Activated naive CD4-positive, alpha-beta T cell treated with anti-CD3 and anti-CD28 coated beads, Interleukin-2, amount 50 U/mL, for 72 hours (primary cell): ENCODE measurements around the gene EN1. TPM values are rescaled to one million over a fixed set of nuclear protein-coding genes. Genes with fewer than 3 reads are reported as not detected.
A peak's percentile ranks its signal among the peaks of the same experiment; 100 is the strongest.

Source experiments
- ATAC-seq, 2 donors: fragments of 150-1000 bp; cut with Tn5 transposase; 2 replicates each; pipeline ENCODE4 v1.10.0; 2021; ENCODE audit warnings: mild to moderate bottlenecking in 2 of 2, moderate library complexity in 2 of 2
- DNase-seq, 2 donors: peaks; one replicate each; pipeline ENCODE4 v3.0.0; 2021 to 2022; ENCODE audit warnings: low spot score in 2 of 2
- H3K27ac Mint-ChIP-seq, 2 donors: one replicate each; pipeline ENCODE4 v1.8.0; 2022; ENCODE audit warnings: mild to moderate bottlenecking in 2 of 2, mixed read lengths in 2 of 2
- H3K36me3 Mint-ChIP-seq, 2 donors: one replicate each; pipeline ENCODE4 v1.8.0; 2022; ENCODE audit warnings: mixed read lengths in 2 of 2
- H3K9me3 Mint-ChIP-seq, 2 donors: one replicate each; pipeline ENCODE4 v1.8.0; 2022; ENCODE audit warnings: mixed read lengths in 2 of 2
- total RNA-seq, 2 donors: library from RNA; stranded (reverse); gene quantifications; one replicate each; pipeline ENCODE4 v1.2.3, GENCODE V29; 2022

The EN1 gene
- total RNA-seq, 2 donors from 2014 or later, result not detected

DNA sequence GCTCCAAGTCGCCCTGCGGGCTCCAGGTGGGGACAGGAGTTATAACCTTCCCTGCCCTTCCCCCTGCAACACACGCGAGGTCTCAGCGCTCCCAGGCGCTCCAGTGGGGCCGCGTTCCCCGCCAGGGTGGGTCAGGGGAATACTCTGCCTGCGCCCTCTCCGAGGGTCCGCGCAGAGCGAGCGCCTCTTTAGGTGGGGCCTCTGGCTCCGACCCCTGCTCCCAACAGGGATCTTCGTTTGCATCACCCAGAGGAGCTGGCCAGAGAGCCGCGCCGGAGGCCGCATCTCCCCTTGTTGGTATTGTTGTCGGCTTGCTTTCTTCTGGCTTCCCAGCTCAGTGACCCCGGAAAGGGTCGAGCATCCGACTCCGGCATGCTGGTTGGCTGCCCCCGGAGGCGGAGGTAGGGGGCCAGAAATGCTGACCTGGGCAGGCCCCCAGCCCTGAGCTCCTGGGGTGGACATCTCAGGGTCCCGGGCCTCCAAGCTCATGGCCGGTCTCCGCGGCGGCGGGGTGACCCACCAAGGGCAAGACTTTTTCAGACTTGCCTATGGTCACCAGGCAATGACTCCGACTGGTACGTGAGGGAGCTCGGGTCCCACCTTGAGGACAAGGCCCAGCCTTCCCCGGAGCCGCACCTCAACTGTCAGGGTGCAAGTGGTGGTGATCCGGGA lies 11.2 kb upstream of the EN1 start:
- ATAC-seq (no peak), DNase-seq (no peak)
- Mint-ChIP-seq H3K9me3 (no peaks in the 10 kb centered on the region), H3K36me3 (no peaks in the 10 kb centered on the region), H3K27ac (no peak overlapping the region)

GRCh38 chr2:118857677-118858484 lies 10.4 kb upstream of the EN1 start:
- DNase-seq (no peak), ATAC-seq (no peak)
- Mint-ChIP-seq H3K27ac (peak overlapping the region in 1 of 2 donors; percentile 81), H3K9me3 (no peaks in the 10 kb centered on the region), H3K36me3 (peaks cover 0 to 5% of the 10 kb centered on the region in 2 donors)

DNA sequence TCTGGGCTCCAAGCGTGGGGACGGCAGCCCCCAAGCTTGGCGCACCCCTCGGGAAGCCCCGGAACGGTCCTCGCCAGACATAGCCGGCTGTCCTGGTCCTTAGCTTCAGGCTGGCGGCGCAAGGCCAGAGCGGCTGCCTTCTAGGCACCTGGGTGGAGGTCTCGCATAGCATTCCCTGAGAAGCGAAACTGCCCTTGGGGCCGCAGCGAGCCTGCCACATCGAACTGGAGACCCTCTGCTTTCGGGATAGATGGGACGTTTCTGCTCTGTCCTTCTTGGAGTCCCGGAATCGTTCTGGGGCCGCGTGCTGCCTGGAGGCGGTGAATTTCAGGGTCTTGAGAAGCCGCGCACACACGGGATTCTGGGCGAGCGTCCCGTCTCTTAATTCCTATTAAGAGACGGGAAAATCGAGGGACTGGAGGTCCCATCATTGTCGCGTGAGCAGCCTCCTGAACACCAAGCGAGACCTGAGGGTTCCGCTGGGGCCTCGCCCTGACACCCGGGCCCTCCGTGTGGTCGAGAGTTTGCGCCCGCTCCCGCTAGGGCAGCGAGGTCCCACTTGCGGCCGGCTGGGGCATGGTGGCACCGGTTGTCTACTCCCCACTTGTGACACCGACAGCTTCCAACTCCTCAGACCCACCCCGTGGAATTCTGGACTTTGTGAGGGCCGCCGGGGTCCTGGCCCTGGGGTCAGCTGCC lies 9.7 kb upstream of the EN1 start:
- peaks cover 0 to 5% of the 10 kb centered on the region in 2 donors for H3K36me3 Mint-ChIP-seq
- H3K9me3 Mint-ChIP-seq, result no peaks in the 10 kb centered on the region
- no peak overlapping the region for H3K27ac Mint-ChIP-seq
- DNase-seq (peak in 1 of 2 donors; percentile 15), ATAC-seq (no peak)

- H3K27ac Mint-ChIP-seq, result no peak overlapping the region
- peaks cover 0 to 8% of the 10 kb centered on the region in 2 donors for H3K36me3 Mint-ChIP-seq
- H3K9me3 Mint-ChIP-seq, result no peaks in the 10 kb centered on the region
- no peak for DNase-seq
- ATAC-seq, result no peak
Observed at GRCh38 chr2:118856330-118856977, 9.0 kb upstream of the EN1 start.

GRCh38 chr2:118855451-118856279 lies 8.2 kb upstream of the EN1 start:
- ATAC-seq (peak; percentile 88 to 91), DNase-seq (peak; percentile 78 to 93)
- Mint-ChIP-seq H3K36me3 (peaks cover 0 to 16% of the 10 kb centered on the region in 2 donors), H3K9me3 (no peaks in the 10 kb centered on the region), H3K27ac (peak overlapping the region in 1 of 2 donors; percentile 22)

- Mint-ChIP-seq H3K27ac (no peak overlapping the region), H3K36me3 (peaks cover 0 to 18% of the 10 kb centered on the region in 2 donors), H3K9me3 (no peaks in the 10 kb centered on the region)
- DNase-seq (no peak), ATAC-seq (no peak)
Observed at GRCh38 chr2:118854507-118855345, 7.3 kb upstream of the EN1 start.

DNA sequence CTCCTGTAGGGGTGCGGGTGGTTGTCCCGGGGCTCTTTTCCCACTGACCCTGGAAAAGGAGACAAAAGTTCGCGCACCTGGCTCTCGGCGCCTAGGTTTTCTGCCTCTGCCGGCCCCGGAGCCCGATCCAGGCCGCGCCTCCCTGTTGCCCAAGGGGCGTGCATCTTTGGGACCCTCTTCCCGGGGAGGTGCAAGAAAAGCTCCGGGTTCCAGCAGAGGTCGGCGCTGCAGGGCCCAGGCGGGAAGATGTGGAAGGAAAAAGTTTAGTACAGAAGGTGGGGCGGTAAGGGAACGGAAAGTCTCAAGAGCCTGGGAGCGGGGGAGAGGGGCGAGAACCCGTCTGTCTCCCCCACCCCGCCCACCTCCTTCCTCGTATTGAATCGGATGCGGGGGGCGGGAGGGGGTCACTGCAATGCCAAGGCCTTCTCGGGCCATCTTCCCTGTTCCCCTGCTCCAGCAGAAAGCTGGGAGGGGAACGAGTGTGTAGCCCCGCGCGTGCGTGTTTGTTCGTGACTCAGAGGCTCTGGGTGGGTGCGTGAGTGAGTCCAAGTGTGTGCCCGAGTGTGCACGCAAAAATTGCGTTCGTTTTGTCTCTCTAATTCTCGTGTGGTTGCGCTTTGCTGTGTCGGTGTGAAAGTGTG lies 6.3 kb upstream of the EN1 start:
- Mint-ChIP-seq H3K36me3 (peaks cover 0 to 22% of the 10 kb centered on the region in 2 donors), H3K9me3 (no peaks in the 10 kb centered on the region), H3K27ac (peak overlapping the region in 1 of 2 donors; percentile 81)
- DNase-seq, result no peak
- no peak for ATAC-seq

DNA sequence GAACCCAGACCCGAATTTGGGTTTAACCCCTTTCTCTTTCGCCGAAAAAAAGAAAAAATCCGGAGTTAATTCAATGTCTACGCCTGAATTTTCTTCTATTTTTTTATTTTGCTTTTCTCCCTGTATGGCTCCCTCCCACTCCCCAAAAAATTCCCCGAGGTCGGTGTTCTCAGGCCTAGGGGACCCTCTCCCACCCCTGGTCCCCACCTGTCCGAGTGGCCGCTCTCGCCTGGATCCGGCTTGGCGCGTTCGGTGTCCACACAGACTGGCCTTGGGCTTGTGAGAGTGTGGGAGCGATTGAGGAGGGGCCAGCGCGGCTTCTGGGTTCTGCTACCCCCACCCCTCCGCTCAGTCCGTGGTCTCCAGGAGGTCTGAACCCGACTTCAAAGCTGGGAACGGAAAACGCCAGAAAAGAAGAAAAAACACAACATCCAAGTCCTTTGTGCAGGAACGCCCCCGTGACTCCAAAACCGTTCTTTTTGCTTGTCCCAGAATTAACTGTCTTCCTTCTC lies 5.7 kb upstream of the EN1 start:
- Mint-ChIP-seq H3K36me3 (peaks cover 0 to 23% of the 10 kb centered on the region in 2 donors), H3K27ac (peak overlapping the region in 1 of 2 donors; percentile 81), H3K9me3 (no peaks in the 10 kb centered on the region)
- no peak for DNase-seq
- no peak for ATAC-seq

- H3K36me3 Mint-ChIP-seq, result peaks cover 0 to 23% of the 10 kb centered on the region in 2 donors
- no peak for ATAC-seq
- H3K27ac Mint-ChIP-seq, result peak overlapping the region in 1 of 2 donors; percentile 81
- H3K9me3 Mint-ChIP-seq, result no peaks in the 10 kb centered on the region
- DNase-seq, result no peak
Observed at GRCh38 chr2:118852605-118853128, 5.2 kb upstream of the EN1 start.

GRCh38 chr2:118851650-118852049 lies 4.2 kb upstream of the EN1 start:
- Mint-ChIP-seq H3K9me3 (no peaks in the 10 kb centered on the region), H3K36me3 (peaks cover 0 to 23% of the 10 kb centered on the region in 2 donors), H3K27ac (peak overlapping the region in 1 of 2 donors; percentile 11)
- ATAC-seq (no peak), DNase-seq (no peak)

DNA sequence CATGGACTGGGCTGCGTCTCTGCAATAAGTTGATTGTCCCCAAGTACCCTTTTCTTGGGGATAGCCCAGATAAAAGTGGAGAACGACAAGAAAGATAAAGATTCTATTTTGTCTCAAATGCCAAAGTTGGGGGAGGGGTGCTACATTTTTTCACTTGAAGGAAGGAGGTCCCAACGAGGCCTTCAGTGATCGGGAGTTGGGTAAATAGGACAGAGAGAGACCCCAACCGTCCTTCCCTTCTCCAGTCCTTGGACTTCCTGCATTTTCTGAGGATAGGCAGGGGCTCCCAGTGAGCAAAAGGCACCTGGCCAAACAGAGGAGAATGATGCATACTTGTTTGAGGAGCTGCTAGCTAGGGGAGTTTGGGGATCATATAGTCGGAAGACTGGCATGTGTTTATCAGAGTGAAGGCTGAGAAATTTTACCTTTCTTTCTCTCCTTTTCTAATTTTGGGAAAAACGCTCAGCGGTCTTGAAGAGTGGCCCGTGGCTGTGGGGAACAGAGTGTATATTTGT lies 3.5 kb upstream of the EN1 start:
- no peak for ATAC-seq
- Mint-ChIP-seq H3K36me3 (peaks cover 0 to 25% of the 10 kb centered on the region in 2 donors), H3K27ac (no peak overlapping the region), H3K9me3 (no peaks in the 10 kb centered on the region)
- no peak for DNase-seq

- DNase-seq, result no peak
- H3K27ac Mint-ChIP-seq, result peak overlapping the region in 1 of 2 donors; percentile 60
- no peak for ATAC-seq
- H3K36me3 Mint-ChIP-seq, result peaks cover 0 to 29% of the 10 kb centered on the region in 2 donors
- no peaks in the 10 kb centered on the region for H3K9me3 Mint-ChIP-seq
Observed at GRCh38 chr2:118850168-118850900, 2.9 kb upstream of the EN1 start.

- H3K27ac Mint-ChIP-seq, result peak overlapping the region in 1 of 2 donors; percentile 81
- no peak for ATAC-seq
- no peak for DNase-seq
- H3K36me3 Mint-ChIP-seq, result peaks cover 0 to 29% of the 10 kb centered on the region in 2 donors
- H3K9me3 Mint-ChIP-seq, result no peaks in the 10 kb centered on the region
Observed at GRCh38 chr2:118849226-118850167, 2.0 kb upstream of the EN1 start.
